Activated CD4-positive, alpha-beta memory T cell treated with anti-CD3 and anti-CD28 coated beads for 36 hours (primary cell): ENCODE data around the gene ZNF609. TPM values are rescaled to one million over a fixed set of nuclear protein-coding genes. Genes with fewer than 3 reads are reported as not detected.

ENCODE experiments used
- CTCF ChIA-PET: fragments of 350-600 bp; sonication (Branson Sonifier 250); formaldehyde crosslinking; loops from one replicate; lab custom pipeline; 2021; ENCODE audit warnings: antibody characterized with exemption, inconsistent platforms; lab: Charles Lee
- POLR2A ChIA-PET: fragments of 350-600 bp; sonication (Branson Sonifier 250); formaldehyde crosslinking; loops from one replicate; lab custom pipeline; 2021; ENCODE audit warnings: antibody characterized with exemption; lab: Charles Lee
- DNase-seq: peaks from one replicate; pipeline ENCODE4 v3.0.0-alpha.2; 2020
- H3K27ac Mint-ChIP-seq: one replicate; pipeline ENCODE4 v1.8.0; 2021; ENCODE audit warnings: mixed read lengths
- H3K27me3 Mint-ChIP-seq: one replicate; pipeline ENCODE4 v1.8.0; 2021; ENCODE audit warnings: mixed read lengths
- H3K36me3 Mint-ChIP-seq: one replicate; pipeline ENCODE4 v1.8.0; 2021; ENCODE audit warnings: mixed read lengths
- H3K4me1 Mint-ChIP-seq: one replicate; pipeline ENCODE4 v1.8.0; 2021; ENCODE audit warnings: low read depth, mixed read lengths
- H3K4me3 Mint-ChIP-seq: one replicate; pipeline ENCODE4 v1.8.0; 2021; ENCODE audit warnings: mild to moderate bottlenecking, mixed read lengths
- H3K9me3 Mint-ChIP-seq: one replicate; pipeline ENCODE4 v1.8.0; 2021; ENCODE audit warnings: mixed read lengths
- intact Hi-C: fragments of 100-400 bp; cut with micrococcal nuclease; formaldehyde crosslinking; loops from one replicate; pipeline ENCODE4 v1.15.1; 2023
- total RNA-seq, 2 experiments: library from RNA; stranded (reverse); gene quantifications; one replicate each; pipeline ENCODE4 v1.2.3, GENCODE V29; 2021

The ZNF609 gene
- total RNA-seq, 2 experiments from 2014 or later: 38.5 to 38.7 TPM

DNA sequence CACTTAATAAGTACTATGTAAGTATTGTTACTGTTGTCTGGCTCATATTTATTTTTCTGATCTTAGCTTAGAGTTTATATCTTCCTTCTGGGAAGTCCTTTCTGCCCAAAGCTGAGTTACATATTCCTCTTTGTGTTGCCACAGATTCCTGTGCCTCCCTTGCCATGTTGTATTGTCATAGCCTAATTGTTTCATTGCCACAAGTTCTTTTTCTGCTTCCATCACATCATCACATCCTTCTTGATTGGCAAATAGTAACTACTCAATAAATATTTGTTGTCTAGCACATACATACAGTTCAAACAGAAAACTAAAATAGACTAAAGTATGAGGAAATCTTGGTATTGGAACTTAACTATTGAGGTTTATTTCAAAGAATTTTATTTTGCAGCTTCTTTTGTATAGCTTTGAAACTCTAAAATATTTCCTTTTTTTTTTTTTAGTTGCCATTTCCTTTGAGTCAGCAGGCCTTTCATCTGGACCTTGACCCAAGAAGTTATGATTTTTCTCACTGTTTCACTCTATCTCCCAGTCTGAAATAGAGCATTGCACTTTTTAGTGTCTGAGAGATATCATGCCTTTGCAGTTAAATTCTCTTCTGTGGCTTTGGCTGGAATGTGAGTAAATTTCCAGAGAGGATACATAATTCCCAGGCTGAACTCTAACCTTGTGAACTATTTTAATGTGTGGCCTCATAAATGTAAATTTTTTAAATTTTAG lies 98.2 kb downstream of the ZNF609 start:
- Mint-ChIP-seq H3K9me3 (no peaks in the 10 kb centered on the region), H3K4me1 (peaks cover 36% of the 10 kb centered on the region), H3K36me3 (peaks cover 8% of the 10 kb centered on the region), H3K27me3 (no peaks in the 10 kb centered on the region), H3K4me3 (no peak overlapping the region), H3K27ac (no peak overlapping the region)
- intact Hi-C loops: no loop called here
- POLR2A ChIA-PET: no interaction called here
- DNase-seq: no peak
- CTCF ChIA-PET: interaction anchor here (1.1 kb wide), 1 partner anchor 10 kb away, joined by 3 read pairs; no protein-coding TSS in a partner anchor

DNA sequence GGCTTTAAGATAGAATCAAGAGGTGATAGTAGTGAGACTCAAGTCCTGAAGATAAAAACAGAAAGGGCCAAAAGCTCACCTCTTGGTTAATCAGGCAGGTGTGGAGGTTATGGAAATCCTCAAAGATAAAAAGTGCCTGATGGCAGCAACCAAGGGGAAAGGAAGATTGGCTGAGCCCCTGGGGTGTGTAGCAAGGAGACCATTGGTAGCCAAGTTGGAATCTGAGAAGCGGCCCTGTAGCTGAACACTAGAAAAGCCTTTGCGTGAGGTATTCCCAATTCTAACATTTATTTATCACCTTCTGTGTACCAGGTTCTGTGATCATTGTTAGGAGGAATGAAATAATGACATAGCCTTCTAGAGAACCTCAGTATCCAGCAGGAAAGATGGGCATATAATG lies 98.9 kb downstream of the ZNF609 start:
- no peak for DNase-seq
- Mint-ChIP-seq H3K36me3 (peaks cover 9% of the 10 kb centered on the region), H3K27ac (no peak overlapping the region), H3K27me3 (no peaks in the 10 kb centered on the region), H3K4me3 (no peak overlapping the region), H3K9me3 (no peaks in the 10 kb centered on the region), H3K4me1 (peaks cover 39% of the 10 kb centered on the region)
- intact Hi-C loops: no loop called here
- POLR2A ChIA-PET: no interaction called here
- CTCF ChIA-PET: no interaction called here

DNA sequence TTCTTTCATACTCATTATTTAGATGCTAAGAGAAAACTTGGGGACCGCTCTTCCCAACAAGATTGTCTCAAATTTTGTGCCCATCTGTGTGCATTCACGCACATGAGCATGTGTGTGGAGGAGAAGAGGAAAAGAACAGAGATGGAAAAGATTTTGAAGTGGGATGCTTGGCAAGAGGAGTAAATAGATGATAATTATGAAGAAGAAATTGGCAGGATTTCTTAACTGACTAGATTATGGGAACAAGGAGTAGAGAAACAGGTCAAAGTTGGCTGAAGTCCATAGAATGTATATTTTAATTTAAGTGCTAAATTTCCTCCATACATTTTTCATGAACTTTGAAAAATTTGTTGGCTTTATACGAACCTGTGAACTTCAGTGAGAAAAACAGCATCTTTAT lies 100.1 kb downstream of the ZNF609 start:
- H3K36me3 Mint-ChIP-seq: peaks cover 12% of the 10 kb centered on the region
- no peak overlapping the region for H3K27ac Mint-ChIP-seq
- intact Hi-C loops: no loop called here
- ChIA-PET POLR2A (no interaction called here), CTCF (no interaction called here)
- H3K27me3 Mint-ChIP-seq: no peaks in the 10 kb centered on the region
- H3K4me1 Mint-ChIP-seq: peaks cover 41% of the 10 kb centered on the region
- no peaks in the 10 kb centered on the region for H3K9me3 Mint-ChIP-seq
- DNase-seq: no peak
- no peak overlapping the region for H3K4me3 Mint-ChIP-seq

DNA sequence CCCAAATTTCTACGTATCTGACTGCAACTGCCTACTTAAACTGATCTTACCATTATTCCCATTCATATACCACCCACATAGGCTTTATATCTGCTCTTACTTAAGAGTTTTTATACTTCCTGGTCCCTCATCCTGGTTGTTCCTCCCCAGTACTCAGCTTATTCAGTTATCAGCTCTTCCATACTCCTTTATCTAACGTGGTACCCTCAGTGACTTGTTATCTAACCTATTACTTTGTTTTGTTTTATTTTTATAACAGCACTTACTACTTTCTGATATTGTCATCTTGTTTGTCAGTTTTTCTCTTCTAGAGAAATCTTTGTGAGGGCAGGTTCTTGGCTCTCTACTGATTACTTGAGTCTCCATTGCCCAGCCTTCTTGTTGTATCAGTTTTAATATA lies 100.6 kb downstream of the ZNF609 start:
- CTCF ChIA-PET: no interaction called here
- Mint-ChIP-seq H3K4me1 (peaks cover 41% of the 10 kb centered on the region), H3K9me3 (no peaks in the 10 kb centered on the region), H3K27ac (no peak overlapping the region), H3K27me3 (no peaks in the 10 kb centered on the region), H3K36me3 (peaks cover 12% of the 10 kb centered on the region), H3K4me3 (no peak overlapping the region)
- DNase-seq: no peak
- POLR2A ChIA-PET: no interaction called here
- intact Hi-C loops: no loop called here

DNA sequence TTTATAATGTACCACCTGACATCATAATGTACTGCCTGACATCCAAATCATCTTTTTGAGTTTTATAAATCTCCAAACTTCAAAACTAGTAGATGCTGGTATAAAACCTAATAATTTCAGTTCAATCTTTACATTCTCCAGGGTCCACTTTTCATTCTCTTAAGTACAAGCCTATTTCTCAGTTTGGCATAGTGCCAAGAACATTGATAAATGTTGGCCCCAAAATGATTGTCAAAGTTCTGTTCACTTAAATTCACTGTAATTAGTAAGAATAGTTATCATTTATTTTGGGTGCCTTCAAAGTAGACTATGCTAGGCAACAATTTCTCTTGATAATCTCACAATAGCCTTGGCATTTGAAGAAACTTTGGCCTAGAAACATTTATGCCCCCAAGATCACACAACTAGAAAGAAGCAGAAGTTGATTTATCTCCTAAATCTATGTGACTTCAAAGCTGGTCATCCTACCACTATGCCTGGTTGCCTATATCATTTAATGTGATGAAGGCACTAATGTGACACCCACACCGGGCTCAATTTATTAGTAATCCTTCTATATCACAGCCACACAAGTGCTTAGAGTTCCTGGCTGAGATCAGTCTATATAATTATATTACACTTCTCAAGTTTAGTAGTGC lies 101.7 kb downstream of the ZNF609 start:
- H3K27me3 Mint-ChIP-seq: no peaks in the 10 kb centered on the region
- no peak overlapping the region for H3K27ac Mint-ChIP-seq
- ChIA-PET CTCF (no interaction called here), POLR2A (no interaction called here)
- intact Hi-C loops: no loop called here
- peaks cover 48% of the 10 kb centered on the region for H3K4me1 Mint-ChIP-seq
- no peaks in the 10 kb centered on the region for H3K9me3 Mint-ChIP-seq
- DNase-seq: no peak
- no peak overlapping the region for H3K4me3 Mint-ChIP-seq
- H3K36me3 Mint-ChIP-seq: peaks cover 14% of the 10 kb centered on the region

DNA sequence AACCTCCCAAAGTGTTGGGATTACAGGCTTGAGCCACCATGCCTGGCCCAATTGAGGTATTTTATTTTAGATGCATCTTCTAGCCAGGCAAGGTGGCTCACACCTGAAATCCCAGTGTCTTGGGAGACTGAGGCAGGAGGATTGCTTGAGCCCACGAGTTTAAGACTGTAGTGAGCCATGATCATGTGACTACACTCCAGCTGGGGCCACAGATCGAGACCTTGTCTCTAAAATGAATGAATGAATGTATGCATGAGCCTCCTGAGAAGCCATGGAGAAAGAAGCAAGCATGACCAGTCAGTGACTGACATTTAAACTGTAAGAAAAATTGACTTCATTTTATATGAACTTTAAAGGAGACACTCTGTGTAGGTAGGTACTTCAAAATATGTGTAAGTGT lies 105.7 kb downstream of the ZNF609 start:
- DNase-seq: no peak
- intact Hi-C loops: no loop called here
- H3K27me3 Mint-ChIP-seq: no peaks in the 10 kb centered on the region
- POLR2A ChIA-PET: no interaction called here
- H3K36me3 Mint-ChIP-seq: peaks cover 14% of the 10 kb centered on the region
- no peak overlapping the region for H3K4me3 Mint-ChIP-seq
- H3K9me3 Mint-ChIP-seq: no peaks in the 10 kb centered on the region
- H3K4me1 Mint-ChIP-seq: peaks cover 43% of the 10 kb centered on the region
- CTCF ChIA-PET: no interaction called here
- H3K27ac Mint-ChIP-seq: no peak overlapping the region

DNA sequence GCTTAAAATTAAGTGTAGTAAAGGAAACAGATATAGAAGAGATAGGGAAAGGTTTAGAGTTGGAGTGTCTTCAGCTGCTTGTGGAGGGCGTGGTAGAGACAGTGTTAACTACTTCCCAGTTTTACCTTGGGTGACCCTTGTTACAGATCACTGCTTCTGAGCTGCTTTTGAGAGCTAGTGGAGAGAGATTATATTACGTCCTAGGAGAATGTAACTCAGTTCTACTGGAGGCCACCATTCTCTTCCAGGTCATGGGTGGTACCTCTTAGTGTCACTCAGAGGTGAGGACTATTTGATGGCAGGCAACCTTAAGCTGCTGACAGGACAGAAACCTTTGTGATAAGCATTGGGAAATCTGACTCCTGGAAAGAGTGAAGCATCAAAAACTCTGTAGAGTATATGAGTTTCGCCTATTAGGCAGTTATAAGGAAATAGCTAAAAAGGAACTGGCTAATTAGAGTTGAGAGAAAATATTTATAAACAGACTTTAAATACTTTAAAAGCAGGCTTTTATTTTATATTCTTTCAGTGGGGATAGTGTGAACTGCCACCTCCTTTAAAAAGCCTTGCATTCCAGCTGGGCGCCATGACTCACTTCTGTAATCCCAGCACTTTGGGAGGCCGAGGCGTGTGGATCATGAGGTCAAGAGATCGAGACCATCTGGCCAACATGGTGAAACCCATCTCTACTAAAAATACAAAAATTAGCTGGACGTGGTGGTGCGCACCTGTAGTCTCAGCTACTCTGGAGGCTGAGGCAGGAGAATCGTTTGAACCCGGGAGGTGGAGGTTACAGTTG lies 106.5 kb downstream of the ZNF609 start:
- ChIA-PET POLR2A (no interaction called here), CTCF (interaction anchor here (1.2 kb wide), 1 partner anchor 14 kb away, joined by 3 read pairs; no protein-coding TSS in a partner anchor)
- no peak overlapping the region for H3K27ac Mint-ChIP-seq

DNA sequence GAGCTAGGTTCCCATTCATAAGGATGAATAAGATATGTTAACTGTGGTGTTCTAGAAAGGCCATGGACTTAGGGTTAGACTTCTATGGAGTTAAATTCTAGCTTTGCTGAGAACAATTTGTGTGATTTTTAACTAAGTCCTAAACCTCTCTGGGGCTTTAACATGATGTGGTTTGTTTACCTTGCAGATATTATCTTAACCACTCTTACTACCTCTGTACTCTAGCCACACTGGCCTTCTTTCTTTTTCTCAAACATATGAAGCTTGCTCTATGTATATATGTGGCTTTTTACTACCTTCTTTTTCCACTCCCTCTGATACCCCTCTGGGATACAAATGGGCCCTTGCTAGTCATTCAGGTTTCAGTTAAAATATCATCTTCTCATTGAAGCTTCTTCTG lies 108.4 kb downstream of the ZNF609 start:
- Mint-ChIP-seq H3K4me1 (peaks cover 52% of the 10 kb centered on the region), H3K27me3 (no peaks in the 10 kb centered on the region), H3K4me3 (no peak overlapping the region), H3K36me3 (peaks cover 6% of the 10 kb centered on the region), H3K27ac (no peak overlapping the region), H3K9me3 (no peaks in the 10 kb centered on the region)
- ChIA-PET CTCF (no interaction called here), POLR2A (no interaction called here)
- DNase-seq: no peak
- intact Hi-C loops: no loop called here

More for the DNA sequence above, 106.5 kb downstream of the ZNF609 start:
- Mint-ChIP-seq H3K9me3 (no peaks in the 10 kb centered on the region), H3K4me1 (peaks cover 46% of the 10 kb centered on the region), H3K4me3 (no peak overlapping the region), H3K36me3 (peaks cover 14% of the 10 kb centered on the region), H3K27me3 (no peaks in the 10 kb centered on the region)
- DNase-seq: no peak
- intact Hi-C loops: no loop called here

DNA sequence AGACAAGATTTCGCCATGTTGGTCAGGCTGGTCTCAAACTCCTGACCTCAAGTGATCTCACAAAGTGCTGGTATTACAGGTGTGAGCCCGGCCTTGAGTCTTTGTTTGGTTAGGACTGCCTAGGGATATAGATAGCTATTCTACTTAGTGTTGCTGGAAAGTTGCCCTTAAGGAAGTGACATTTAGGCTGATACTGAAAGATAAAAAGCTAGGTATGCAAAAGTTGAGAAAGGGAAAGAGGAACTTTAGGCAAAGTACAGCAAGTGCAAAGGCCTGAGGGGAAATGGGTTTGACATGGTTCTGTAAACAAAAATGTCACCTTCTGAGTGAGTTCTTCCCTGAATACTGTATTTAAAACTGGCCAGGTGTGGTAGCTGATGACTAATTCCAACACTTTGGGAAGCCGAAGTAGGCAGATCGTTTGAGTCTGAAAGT lies 111.5 kb downstream of the ZNF609 start:
- Mint-ChIP-seq H3K36me3 (no peaks in the 10 kb centered on the region), H3K27me3 (no peaks in the 10 kb centered on the region), H3K4me1 (peaks cover 50% of the 10 kb centered on the region), H3K27ac (peak overlapping the region; percentile 55), H3K4me3 (no peak overlapping the region), H3K9me3 (no peaks in the 10 kb centered on the region)
- intact Hi-C loops: no loop called here
- ChIA-PET CTCF (no interaction called here), POLR2A (interaction anchor here (1.5 kb wide), 1 partner anchor 25 kb away, joined by 3 read pairs; no protein-coding TSS in a partner anchor)
- no peak for DNase-seq

DNA sequence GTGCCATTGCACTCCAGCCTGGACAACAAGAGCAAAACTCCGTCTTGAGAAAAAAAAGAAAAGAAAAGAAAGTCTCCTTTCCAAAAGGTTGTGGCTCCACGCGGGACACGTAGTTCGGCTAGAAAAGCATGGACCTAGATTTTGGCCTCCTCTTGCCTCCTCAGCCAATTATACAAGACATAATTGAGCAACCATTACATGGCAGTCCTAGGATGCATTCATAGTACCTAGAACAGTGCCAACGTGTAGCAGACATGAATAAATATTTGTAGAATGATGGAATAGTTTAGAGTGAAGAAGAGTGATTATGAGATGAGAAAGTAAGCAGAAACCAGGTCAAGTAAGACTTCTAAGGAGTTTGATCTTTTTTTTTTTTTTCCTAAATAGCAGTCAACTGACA lies 112.5 kb downstream of the ZNF609 start:
- H3K9me3 Mint-ChIP-seq: no peaks in the 10 kb centered on the region
- H3K36me3 Mint-ChIP-seq: no peaks in the 10 kb centered on the region
- H3K27ac Mint-ChIP-seq: no peak overlapping the region
- H3K4me1 Mint-ChIP-seq: peaks cover 49% of the 10 kb centered on the region
- CTCF ChIA-PET: no interaction called here
- no peak overlapping the region for H3K4me3 Mint-ChIP-seq
- POLR2A ChIA-PET: no interaction called here
- no peaks in the 10 kb centered on the region for H3K27me3 Mint-ChIP-seq
- intact Hi-C loops: no loop called here
- no peak for DNase-seq

DNA sequence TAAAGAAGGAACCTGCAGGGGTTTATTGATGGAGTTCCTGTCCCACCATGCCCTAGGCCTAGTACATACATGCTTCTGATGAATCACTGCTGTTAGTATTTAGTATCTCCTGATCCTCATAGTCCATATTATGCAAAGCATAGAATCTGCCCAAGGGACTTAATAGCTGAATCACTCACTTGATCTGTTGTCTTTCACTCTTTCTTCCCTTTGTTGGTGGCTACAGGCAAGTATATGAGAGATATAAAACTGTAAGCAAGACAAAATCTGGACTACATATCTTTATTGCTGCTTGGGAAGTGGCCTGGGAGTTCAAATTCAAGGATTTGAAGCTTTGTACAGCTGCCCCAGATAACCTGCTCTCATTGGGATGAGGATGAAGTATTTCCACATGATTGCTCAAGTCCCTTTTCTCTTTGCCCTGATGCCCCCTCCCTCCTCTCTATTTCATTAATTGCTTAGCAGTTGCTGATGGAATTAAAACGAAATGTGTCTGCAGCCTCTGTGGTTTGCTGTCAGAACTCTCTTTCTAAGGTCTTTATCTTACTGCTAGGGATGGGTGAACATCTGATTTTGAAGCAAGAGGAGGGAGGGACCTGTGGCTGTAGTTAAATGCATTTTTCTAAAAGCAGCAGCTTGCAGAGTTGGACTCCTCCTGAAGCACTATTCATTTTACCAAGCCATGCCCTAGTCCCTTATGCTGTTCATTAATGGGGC lies 114.1 kb downstream of the ZNF609 start:
- Mint-ChIP-seq H3K4me3 (no peak overlapping the region), H3K4me1 (peaks cover 35% of the 10 kb centered on the region), H3K27ac (peak overlapping the region; percentile 13), H3K9me3 (no peaks in the 10 kb centered on the region), H3K36me3 (no peaks in the 10 kb centered on the region), H3K27me3 (no peaks in the 10 kb centered on the region)
- POLR2A ChIA-PET: no interaction called here
- CTCF ChIA-PET: interaction anchor here (0.6 kb wide), 1 partner anchor 429 kb away, joined by 4 read pairs; no protein-coding TSS in a partner anchor
- intact Hi-C loops: no loop called here
- DNase-seq: no peak
